NCI-H2227 (cell line): ENCODE results near the gene PPIP5K1.
"Not testable (repeated sequence)": the region's sequence is repeated elsewhere in the genome, so short reads cannot be mapped to it uniquely, and the experiment has no call there.

Experiments used
- DNase-seq: peaks from one replicate; lab custom pipeline; 2025; ENCODE audit not compliant: unreplicated experiment; lab: John Stamatoyannopoulos, UW

PPIP5K1 gene

DNA sequence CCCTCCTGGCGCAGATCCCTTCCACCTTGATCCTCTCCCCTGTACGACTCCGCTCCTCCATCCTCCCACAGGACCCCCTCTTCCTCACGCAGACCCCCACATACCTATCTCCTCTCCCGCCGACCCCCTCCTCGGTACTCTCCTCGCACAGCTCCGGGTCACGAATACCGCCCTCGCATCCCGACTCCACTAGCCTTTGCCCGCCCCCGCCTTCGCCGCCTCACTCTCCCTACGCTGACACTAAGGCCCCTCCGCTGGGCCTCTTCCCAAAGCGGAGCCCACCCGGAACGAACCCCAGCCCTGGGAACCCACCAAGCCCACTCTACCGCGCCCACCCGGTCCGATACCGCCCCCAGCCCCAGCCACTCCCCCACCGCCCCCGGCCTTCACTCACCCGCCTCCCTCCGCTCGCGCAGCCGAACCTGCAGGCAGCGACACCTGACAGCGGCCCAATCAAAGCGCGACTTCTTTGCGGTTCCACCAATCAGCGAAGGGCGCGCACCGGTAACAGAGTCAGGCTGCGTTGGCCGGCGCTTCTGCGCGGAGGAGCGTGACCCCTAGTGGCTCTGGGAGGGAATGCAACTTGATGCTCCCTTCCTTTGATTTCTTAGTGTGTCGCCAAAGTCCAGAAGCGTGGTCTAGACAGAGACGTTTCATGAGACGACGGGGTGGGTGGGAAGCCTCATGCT lies at the start of gene PPIP5K1:
Gene PPIP5K1, minus strand, starts transcription at position 431 of the 689 bp plus-strand sequence. CDS start 5,704 bp downstream, outside the sequence.
- DNase-seq: not testable (repeated sequence)

DNA sequence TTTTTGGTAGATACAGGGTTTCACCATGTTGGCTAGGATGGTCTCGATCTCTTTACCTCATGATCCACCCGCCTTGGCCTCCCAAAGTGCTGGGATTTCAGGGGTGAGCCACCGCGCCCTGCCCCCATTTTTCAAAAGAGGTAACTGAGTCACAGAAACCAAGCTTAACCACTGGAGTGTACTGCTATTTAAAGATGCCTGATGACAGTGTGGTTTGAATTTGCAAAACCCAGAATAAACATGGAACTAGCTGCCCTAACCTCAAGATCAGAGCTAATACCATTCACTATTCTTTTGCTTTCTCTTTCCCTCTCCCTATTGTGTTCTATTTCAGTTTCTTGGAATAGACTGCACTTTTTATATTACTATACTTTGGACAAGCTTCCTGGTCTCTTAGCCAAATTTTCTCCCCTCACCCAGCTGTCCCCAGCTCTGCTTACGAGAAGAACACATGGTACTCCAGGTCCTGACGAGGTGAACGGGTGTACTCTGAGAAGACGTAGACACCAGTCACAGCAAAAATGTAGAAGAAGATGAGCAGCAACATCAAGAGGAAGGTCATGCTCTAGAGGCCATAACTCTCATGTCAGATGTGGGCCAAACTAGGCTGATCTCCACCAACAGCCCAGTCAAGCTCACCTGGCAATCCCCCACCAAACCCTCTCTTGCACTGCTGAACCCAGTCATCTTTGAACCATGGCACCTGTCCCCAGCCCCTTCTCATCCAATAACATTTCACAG lies 48.6 kb upstream of the PPIP5K1 start:
- not testable (repeated sequence) for DNase-seq

DNA sequence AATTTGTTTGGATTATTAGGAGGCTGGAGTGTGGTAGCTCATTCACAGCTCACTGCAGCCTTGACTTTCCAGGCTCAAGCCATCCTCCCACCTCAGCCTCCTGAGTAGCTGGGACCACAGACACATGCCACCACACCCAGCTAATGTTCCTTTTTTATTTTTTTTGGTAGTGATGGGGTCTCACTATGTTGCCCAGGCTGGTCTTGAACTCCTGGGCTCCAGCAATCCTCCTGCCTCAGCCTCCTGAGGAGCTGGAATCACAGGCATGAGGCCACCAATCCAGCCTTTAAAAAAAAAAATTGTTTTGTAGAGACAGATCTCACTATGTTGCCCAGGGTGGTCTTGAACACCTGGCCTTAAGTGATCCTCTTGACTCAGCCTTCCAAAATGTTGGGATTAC lies 36.9 kb upstream of the PPIP5K1 start:
- not testable (repeated sequence) for DNase-seq

DNA sequence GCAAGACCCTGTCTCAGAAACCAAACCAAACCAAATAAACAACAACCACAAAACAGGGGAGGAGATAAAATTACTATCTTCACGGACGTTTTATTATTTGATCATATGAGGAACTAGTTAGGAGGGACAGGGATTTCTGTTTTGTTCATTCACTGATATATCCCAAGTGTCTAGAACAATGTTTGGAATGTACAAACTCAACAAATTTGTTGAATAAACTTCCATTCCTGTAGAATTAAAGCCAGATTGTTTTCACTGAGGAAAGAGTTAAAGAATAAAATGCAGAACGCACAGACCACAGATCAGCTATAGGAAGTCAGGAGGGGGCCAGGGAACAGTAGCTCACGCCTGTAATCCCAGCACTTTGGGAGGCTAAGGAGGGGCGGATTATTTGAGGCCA lies 35.1 kb upstream of the PPIP5K1 start:
- no peak for DNase-seq

DNA sequence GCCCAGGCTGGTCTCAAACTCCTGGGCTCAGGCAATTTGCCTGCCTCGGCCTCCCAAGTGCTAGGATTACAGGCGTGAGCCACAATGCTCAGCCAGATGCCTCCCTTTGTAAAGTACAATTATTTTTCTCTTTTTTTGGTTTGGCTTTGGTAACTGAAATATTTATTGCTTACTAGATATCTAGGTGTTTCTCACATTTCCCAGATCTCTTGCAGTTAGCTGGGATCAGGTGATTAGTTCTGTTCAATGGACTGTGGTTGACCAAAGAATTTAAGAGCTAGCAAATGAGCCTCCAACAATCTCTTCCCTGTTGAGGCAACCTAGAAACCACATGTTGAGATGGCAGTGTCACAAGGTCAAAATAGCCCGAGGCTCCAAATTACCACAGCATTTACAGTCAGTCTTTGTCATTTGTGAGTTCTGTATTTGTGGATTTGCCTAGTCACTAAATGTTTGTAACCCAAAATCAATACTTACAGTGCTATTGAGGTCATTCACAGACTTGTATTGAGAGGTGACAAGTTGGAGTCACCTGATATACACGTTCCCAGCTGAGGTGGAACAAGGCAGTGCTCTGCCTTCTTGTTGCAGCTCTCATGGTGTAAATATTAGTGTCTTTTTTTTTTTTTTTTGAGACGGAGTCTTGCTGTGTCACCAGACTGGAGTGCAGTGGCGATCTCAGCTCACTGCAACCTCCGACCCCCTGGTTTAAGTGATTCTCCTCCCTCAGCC lies 32.2 kb upstream of the PPIP5K1 start:
- not testable (repeated sequence) for DNase-seq

DNA sequence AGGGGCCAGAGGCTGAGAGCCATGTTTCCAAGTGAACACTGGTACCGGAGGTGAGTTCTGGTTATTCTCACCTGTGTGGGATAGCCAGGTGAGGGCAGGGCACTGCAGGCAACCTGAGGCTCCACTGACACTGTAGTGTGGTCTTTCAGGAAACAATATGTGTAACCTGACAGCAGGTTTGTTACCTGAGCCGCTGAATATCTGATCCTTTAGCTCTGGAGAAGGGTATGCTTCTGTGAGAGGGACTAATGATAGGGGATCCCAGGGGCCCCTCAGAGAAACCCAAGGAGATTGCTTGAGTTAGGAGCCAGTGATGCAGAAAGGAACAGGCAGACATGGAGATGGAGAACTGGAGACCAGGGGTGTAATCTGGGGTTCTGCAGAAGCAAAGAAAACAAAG lies 28.7 kb upstream of the PPIP5K1 start, which contains the start of gene STRC:
Gene STRC, minus strand, starts transcription at position 101 of the 400 bp plus-strand sequence. Its CDS starts 78 bp downstream, at position 23.
- DNase-seq: not testable (repeated sequence)

DNA sequence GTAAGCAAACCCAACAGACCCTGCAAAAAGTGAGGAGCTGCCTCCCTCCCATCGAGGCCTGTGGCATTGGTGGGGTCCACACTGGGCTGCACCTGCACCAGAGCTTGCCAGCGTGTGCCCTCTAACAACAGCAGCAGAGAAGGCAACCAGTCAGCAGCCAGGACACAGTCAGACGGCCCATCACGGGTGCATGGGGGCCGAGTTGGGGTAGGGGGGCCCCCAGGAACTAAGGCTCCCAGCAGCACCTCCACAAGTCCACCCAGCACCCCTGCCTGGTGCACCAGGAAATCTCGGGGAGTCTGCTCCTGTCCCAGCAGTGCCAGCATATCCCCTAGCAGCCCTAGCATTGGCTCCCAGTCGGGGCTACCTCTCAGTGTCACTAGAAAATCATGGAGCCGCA lies 27.7 kb upstream of the PPIP5K1 start:
- DNase-seq: not testable (repeated sequence)

DNA sequence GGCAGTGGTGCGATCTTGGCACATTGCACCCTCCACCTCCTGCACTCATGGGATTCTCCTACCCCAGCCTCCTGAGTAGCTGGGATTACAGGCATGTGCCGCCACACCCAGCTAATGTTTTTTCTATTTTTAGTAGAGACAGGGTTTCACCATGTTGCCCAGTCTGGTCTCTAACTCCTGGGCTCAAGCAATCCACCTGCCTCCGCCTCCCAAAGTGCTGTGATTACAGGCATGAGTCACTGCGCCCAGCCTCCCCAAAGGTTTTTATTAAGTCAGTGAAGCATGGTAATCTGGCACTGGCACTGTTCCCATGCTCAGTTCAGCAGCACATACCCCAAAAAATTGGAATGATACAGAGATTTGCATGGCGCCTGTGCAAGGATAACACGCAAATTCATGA lies 12.2 kb upstream of the PPIP5K1 start:
- peak; percentile 25 for DNase-seq

DNA sequence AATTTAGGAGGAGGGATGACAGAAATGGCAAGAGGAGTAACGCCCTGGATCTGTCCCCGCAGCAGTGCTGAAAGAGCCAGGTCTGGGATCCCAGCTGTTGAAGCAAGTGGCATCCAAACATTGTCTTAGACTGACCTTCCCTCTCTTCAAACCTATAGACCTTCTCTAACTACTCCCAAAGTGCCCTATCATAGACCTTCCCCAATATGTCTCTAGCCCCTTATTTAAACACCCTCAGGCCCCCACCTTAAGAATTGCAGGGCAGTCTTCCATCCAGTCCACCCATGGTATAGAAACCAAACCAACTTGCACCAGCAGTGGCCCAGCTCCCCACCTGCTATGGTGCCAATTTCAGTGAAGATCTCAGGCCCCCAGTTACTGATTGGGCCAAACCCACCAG lies 10.2 kb upstream of the PPIP5K1 start:
- not testable (repeated sequence) for DNase-seq

DNA sequence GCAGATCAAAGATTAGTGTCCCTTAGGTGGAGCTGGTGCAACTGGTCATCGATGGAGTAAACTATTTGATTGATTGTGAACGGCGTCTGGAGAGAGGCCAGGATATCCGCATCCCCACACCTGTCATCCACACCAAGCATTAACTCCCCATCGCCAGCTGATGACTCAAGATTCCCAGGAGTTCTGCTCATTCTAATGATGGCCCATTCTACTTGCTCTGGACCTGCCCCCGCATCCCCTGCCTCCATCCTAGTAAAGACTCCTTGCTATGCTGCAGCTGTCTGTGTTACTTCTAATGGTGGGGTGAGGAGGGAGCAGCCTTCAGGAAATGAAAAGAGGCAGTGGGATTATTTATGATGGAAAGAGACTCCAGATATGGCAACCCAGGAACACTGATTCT lies 9.1 kb upstream of the PPIP5K1 start:
- DNase-seq: not testable (repeated sequence)

DNA sequence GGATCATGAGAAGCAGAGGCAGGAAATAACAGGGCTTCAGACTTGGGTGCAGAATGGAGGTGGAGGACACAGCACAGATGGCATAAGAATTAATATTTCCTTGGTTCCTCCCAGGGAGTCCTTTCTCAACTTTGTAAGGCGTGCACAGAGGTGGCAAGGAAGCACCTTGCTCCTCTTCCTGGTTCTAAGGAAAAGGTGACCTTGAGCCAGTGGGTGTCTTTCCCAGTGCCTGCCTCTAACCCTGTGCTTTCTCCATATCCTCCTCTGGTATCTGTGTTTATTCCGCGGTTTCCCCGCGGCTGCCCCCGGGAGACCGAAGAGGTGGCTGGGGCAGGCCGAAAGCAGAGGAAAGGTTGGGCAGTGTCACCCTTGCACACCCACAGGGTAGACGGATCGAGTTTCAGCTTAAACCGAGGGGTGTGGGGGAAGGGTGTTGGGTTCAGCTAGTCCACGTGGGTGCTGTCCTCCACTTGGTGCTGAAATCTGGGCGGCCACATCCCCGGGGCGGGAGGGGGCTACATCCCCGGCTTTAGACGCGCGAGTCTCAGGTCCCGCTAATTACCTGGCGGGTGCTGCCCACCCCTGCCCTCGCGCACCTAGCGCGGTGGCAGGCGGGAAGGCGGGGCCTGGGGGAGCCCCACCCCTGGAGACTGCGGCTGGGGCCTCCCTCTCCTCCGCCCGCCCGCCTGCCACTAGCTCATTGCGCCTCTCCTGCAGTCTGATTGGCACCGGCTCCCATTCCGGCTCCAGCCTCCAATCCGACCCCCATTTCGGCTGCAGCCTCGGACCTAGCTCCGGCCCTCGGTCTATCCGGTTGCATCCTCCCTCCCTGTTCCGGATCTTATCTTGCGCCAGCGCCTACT lies 3.6 kb upstream of the PPIP5K1 start, which contains the start of gene CKMT1B:
Gene CKMT1B, plus strand, starts transcription at position 700 of the 863 bp plus-strand sequence. CDS start 192 bp downstream, outside the sequence.
- not testable (repeated sequence) for DNase-seq

DNA sequence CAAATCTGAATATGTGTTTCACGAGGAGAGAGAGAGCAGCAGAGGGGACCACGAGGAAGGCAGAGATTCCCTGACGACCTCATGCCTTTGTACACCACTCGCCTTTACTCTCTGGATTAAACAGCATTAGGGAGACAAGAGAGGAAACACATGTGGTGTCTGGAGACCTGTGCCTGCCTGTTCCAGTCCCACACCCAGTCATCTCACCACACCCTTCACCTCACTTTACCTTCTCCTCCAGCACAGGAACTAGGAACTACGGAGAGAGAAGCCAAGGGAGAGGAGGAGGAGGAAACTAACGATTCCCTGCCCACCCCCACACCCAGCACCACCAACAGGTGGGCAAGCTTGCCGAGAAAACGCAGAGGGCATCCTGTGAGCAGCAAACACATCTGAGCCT lies 2.8 kb upstream of the PPIP5K1 start:
- DNase-seq: not testable (repeated sequence)

DNA sequence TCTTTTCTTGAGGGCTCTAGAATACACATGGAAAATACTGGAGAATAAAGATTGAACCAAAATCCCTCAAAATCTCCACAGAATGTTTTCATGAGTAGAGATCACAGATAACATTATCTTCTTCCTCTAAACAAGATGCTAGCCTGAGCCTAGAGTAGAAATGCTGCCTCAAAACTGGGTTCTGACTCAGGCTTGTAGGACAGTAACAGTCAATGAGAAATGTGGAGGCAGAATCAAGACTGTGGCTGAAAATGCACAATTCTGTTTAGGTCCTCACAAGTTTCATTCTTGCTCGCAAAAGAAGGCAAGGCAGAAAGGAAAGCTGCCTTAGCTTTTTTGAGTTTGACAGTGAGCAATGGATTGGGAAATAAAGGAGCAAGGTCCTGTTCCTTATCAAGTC lies 15.4 kb downstream of the PPIP5K1 start:
- not testable (repeated sequence) for DNase-seq

DNA sequence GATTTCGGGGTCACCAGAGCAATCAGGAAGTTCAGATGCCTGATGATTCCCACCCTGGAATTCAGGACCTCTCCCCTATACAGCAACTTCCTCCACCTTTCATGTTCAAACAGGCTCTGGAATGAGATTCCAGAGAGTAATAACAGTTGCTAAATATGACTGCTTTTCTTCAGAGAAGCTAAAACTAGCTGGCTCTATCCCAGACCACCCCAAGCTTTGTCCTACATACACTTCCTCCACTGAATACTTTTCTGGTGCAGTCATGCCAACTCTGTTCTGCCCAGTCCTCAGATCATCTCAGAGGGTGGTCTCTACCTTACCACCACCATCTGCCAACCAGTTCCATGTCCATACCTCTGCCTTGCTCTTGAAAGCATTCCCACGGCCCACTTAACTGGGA lies 23.4 kb downstream of the PPIP5K1 start:
- not testable (repeated sequence) for DNase-seq

DNA sequence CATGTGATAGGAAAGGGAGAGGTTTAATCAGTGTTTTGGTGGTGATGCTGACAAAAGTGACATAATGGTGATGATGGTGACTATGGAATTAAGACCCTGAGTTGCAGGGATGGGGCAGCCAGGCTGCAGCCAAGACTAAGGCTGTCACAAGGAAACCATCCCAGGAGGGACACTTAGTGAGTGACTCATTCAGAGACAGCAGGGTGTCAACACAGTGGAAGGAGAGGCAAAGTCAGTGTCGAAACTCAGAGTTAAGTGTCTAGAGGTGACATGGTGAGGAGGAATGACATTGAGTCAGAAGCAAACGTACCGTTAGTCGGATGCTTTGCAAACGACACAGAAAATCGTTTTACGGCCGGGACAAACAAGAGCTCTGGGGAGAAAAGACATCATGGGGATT lies 26.2 kb downstream of the PPIP5K1 start:
- not testable (repeated sequence) for DNase-seq

DNA sequence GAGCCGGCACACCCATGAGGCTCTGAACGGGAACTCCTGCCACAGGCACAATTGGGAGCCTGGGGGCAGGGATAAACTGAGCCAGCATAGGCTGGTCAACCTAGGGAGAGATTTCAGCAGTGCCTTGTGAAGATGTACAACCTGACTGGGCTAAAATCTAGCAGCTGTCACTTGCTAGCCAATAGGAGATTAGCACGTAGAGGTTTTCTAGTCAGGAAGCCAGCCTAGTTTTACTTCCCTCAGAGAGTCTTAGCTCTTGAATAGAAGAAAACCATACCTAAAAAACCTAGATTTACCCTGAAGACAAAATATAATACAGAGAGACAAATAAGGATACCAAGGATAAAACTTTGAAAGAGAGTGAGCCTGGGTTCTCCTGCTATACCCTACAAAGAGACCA lies 27.3 kb downstream of the PPIP5K1 start:
- not testable (repeated sequence) for DNase-seq

DNA sequence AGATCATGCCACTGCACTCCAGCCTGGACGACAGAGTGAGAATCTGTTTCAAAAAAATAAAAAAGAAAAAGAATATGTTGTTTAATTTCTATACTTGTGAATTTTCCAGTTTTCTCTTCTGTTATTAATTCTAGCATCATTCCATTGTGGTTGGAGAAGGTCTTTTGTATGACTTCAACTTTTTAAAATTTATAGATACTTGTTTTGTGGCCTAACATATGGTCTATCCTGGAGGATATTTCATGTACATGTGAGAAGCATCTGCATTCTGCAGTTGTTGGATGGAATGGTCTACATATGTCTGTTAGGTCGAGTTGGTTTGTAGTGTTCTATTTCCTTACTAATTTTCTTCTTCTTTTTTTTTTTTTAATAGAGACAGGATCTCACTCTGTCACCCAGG lies 37.0 kb downstream of the PPIP5K1 start:
- no peak for DNase-seq

DNA sequence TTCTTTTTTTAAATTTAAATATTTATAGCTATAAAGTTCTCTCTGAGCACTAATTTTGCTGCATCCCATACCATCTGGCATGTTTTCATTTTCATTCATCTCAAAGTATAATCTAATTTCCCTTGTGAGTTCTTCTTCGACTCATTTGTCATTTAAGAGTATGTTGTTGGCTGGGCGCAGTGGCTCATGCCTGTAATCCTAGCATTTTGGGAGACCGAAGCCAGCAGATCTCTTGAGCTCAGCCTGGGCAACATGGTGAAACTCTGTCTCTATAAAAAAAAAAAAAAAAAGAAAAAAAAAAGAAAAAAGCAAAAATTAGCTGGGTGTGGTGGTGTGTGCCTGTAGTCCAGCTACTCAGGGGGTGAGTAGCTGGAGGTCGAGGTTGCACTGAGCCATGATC lies 37.8 kb downstream of the PPIP5K1 start:
- DNase-seq: no peak

DNA sequence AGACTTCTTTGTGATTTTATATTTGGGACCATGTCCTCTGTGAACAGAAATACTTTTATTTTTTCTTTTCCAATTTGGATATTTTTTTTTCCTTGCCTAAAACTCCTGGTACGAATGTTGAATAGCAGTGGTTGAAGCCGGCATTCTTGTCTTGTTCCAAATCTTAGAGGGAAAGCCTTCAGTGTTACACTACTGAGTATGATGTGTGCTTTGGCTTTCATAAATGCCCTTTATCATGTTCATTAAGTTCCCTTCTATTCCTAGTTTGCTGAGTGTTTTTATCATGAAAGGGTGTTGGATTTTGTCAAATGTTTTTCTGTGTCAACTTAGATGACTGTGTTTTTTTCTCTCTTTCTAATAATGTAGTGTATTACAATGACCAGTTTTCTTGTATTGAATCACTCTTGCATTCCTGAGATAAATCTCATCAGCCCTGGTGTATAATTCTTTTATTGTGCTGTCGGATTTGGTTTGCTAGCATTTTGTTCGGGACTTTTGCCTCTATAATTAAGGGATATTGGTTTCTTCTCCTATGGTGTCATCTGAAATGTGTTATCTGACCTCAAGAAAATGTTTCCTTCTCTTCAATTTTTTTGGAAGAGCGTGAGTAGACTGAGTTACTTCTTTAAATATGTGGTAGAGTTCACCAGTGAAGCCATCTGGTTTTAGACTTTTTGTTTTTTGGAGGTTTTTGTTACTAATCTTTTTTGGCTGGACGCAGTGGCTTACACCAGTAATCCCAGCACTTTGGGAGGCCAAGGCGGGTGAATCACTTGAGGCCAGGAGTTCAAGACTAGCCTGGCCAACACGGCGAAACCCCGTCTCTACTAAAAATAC lies 39.3 kb downstream of the PPIP5K1 start:
- DNase-seq: no peak

DNA sequence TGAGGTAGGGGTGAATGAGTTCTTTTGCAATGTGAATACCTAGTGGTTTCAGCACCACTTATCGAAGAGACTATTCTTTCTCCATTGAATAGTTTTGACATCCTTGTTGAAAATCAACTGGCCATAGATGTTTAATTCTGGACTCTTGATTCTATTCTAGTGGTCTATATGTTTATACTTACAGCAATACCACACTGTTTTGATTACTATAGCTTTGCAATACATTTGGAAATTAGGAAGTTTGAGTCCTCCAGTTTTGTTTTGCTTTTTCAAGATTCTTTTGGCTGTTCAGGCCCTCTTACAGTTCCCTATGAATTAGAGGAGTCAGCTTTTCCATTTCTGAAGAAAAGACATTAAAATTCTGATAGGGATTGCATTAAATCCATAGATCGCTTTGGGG lies 42.5 kb downstream of the PPIP5K1 start:
- DNase-seq: no peak
